Mesothelial cell of epicardium (in vitro differentiated cells): ENCODE results near the gene NDUFV2. TPM values are rescaled to one million over a fixed set of nuclear protein-coding genes. Genes with fewer than 3 reads are reported as not detected.

ENCODE experiments used
- DNase-seq, 2 experiments: peaks; one replicate each; pipeline ENCODE4 v3.0.0; 2021; ENCODE audit warnings: low spot score in 2 of 2; ENCODE audit not compliant: unreplicated experiment in 2 of 2
- H3K27ac Mint-ChIP-seq: 2 replicates; pipeline ENCODE4 v1.8.0; 2021; ENCODE audit warnings: mixed read lengths
- H3K27me3 Mint-ChIP-seq: 2 replicates; pipeline ENCODE4 v1.8.0; 2021; ENCODE audit warnings: low read depth, mixed read lengths
- H3K36me3 Mint-ChIP-seq: 2 replicates; pipeline ENCODE4 v1.8.0; 2021; ENCODE audit warnings: mixed read lengths
- H3K4me1 Mint-ChIP-seq: 2 replicates; pipeline ENCODE4 v1.8.0; 2021; ENCODE audit warnings: mixed read lengths
- H3K4me3 Mint-ChIP-seq: 2 replicates; pipeline ENCODE4 v1.8.0; 2021; ENCODE audit warnings: mild to moderate bottlenecking, moderate library complexity, mixed read lengths
- H3K9me3 Mint-ChIP-seq: 2 replicates; pipeline ENCODE4 v1.8.0; 2021; ENCODE audit warnings: mixed read lengths
- total RNA-seq: library from RNA; stranded (reverse); gene quantifications from 3 replicates; pipeline ENCODE4 v1.2.1, GENCODE V29; 2021
- TF ChIP-seq, protein P1 (sequence below): fragments of 200-600 bp; sonication (generic); IDR thresholded peaks from one replicate; pipeline ENCODE4 v1.5.0; 2021; ENCODE audit warnings: antibody characterized with exemption; ENCODE audit not compliant: unreplicated experiment

NDUFV2 gene
- total RNA-seq, 1 donor from 2014 or later = 106 TPM

DNA sequence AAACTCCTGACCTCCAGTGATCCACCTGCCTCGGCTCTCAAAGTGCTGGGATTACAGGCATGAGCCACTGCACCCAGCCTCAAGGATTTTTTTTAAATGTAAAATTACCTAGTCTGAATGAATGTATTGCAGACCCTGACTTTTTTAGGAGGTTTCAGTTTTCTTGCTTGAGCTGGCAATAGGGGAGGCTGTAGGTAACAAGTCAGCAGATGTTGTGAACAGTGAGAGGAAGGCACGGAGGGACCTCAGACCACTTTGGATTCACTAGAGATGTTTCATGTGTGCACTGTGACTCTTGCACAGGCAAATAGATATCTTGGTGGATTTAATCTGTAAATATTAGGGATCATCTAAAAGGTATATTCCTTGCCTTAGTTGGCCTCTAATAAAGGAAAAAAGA lies 6.4 kb downstream of the NDUFV2 start:
- TF ChIP-seq, protein P1, sequence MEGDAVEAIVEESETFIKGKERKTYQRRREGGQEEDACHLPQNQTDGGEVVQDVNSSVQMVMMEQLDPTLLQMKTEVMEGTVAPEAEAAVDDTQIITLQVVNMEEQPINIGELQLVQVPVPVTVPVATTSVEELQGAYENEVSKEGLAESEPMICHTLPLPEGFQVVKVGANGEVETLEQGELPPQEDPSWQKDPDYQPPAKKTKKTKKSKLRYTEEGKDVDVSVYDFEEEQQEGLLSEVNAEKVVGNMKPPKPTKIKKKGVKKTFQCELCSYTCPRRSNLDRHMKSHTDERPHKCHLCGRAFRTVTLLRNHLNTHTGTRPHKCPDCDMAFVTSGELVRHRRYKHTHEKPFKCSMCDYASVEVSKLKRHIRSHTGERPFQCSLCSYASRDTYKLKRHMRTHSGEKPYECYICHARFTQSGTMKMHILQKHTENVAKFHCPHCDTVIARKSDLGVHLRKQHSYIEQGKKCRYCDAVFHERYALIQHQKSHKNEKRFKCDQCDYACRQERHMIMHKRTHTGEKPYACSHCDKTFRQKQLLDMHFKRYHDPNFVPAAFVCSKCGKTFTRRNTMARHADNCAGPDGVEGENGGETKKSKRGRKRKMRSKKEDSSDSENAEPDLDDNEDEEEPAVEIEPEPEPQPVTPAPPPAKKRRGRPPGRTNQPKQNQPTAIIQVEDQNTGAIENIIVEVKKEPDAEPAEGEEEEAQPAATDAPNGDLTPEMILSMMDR = no peak
- Mint-ChIP-seq H3K36me3 (peaks cover 2% of the 10 kb centered on the region), H3K27ac (peak overlapping the region; percentile 57), H3K27me3 (no peaks in the 10 kb centered on the region), H3K4me3 (no peak overlapping the region), H3K9me3 (no peaks in the 10 kb centered on the region), H3K4me1 (peaks cover 57% of the 10 kb centered on the region)
- DNase-seq = no peak

DNA sequence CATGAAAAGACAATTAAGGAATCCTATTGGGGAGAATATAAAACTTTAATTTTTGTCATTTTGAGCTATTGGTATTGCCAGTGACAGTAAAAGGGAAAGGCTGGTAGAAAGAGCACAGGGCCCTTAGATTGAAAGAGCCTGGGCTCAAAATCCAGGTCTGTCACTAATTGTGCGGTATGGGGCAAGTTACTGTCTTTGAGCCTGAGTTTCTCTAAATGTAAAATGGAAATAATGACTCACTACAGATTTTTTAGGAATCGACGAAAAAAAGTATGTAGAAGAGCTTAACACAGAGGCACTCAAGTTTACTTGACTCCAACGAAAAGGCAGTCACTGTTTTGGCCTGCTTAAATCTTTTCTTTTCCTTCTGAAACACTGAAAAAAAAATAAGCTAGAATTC lies 7.0 kb downstream of the NDUFV2 start:
- H3K9me3 Mint-ChIP-seq = no peaks in the 10 kb centered on the region
- DNase-seq = no peak
- no peak overlapping the region for H3K4me3 Mint-ChIP-seq
- H3K36me3 Mint-ChIP-seq = peaks cover 2% of the 10 kb centered on the region
- TF ChIP-seq, protein P1 = no peak
- H3K27ac Mint-ChIP-seq = peak overlapping the region; percentile 79
- H3K27me3 Mint-ChIP-seq = no peaks in the 10 kb centered on the region
- H3K4me1 Mint-ChIP-seq = peaks cover 51% of the 10 kb centered on the region

DNA sequence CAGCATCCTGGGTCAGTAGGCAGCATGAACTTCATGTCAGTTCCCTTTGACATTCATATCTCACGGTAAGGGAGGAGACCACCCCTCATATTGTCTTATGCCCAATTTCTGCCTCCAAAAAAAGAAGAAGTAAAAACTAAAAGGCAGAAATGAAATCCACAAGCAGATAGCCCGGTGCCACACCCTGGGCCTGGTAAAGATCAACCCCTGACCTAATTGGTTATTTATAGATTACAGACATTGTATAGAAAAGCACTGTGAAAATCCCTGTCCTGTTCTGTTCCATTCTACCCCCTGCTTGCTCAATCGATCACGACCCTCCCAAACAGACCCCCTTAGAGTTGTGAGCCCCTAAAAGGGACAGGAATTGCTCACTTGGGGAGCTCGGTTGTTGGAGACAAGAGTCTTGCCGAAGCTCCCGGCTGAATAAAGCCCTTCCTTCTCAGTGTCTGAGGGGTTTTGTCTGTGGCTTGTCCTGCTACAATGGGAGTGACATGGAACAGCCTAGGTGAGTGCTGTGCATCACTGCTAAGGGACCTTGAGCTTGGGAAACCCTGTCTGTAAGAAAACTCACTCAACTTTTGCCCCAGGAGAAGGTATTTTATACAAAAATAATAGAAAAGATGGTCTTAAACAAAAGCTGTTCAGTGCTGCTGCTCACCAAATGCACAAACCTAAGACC lies 11.1 kb downstream of the NDUFV2 start:
- peaks cover 31% of the 10 kb centered on the region for H3K4me1 Mint-ChIP-seq
- no peak for DNase-seq
- H3K4me3 Mint-ChIP-seq = no peak overlapping the region
- peak overlapping the region; percentile 51 for H3K27ac Mint-ChIP-seq
- no peaks in the 10 kb centered on the region for H3K27me3 Mint-ChIP-seq
- no peaks in the 10 kb centered on the region for H3K9me3 Mint-ChIP-seq
- peaks cover 5% of the 10 kb centered on the region for H3K36me3 Mint-ChIP-seq
- TF ChIP-seq, protein P1 = no peak

DNA sequence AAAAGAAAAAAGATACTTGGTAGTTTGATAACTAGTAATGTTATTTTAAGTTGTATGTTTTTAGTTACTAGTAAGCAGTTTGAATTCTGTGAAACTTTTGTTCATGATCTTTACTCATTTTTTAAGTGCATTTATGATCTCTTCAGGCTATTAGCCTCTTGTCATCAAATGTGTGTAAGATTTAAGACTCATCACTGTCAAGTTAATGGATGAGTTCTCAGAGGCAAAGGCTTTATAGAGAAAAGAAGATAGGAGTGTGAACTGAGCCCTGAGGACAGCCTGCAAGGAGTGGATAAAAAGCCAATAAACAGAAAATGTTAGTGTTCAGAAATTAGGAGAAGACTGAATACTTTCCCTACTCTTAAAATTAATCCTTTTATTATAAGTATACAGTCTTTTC lies 13.5 kb downstream of the NDUFV2 start:
- Mint-ChIP-seq H3K4me1 (peaks cover 17% of the 10 kb centered on the region), H3K36me3 (peaks cover 9% of the 10 kb centered on the region), H3K27ac (peak overlapping the region; percentile 86)

DNA sequence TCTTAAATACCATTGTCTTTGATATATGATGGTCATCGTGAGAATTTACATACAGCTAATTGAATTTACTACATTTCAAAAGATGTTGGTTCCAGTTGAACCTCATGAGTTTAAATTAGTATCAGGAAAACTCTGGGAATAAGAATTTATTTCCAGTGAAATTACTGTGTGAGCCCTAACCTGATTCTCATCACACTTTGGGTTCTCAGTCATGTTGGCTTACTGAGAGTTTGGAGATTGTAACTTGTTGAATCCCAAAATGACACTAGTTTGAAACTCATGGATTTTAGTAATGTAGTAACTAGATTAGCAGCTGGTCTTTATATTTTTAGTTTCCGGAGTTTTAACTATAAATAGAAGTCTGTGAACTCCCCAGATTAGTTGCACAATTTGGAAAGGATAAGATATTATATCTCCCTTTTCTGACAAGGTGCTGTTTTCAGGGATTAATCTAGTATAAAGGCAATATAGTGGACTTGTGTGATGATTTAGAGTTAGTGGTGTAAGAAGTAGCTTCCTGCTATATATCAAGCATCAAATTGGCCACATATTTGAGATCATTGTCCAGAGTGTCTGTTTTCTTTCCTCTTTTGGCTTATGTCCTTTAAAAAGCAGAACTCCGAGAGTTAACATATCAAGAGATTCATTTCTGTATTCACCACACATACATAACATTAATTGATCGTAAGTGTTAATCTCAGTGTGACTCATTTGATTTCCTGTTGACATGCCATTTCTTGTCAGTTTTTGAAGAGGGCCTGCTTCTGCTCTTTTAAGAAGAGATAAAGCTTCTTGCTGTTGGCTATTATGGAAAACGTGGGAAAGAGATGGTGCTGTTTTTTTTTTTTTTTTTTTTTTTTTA lies 15.7 kb downstream of the NDUFV2 start:
- TF ChIP-seq, protein P1 = no peak
- H3K27ac Mint-ChIP-seq = peak overlapping the region; percentile 22
- no peak for DNase-seq
- peaks cover 17% of the 10 kb centered on the region for H3K4me1 Mint-ChIP-seq
- no peaks in the 10 kb centered on the region for H3K27me3 Mint-ChIP-seq
- H3K36me3 Mint-ChIP-seq = peaks cover 7% of the 10 kb centered on the region
- no peak overlapping the region for H3K4me3 Mint-ChIP-seq
- no peaks in the 10 kb centered on the region for H3K9me3 Mint-ChIP-seq

More for the DNA sequence above, 13.5 kb downstream of the NDUFV2 start:
- TF ChIP-seq, protein P1 = no peak
- Mint-ChIP-seq H3K9me3 (no peaks in the 10 kb centered on the region), H3K4me3 (no peak overlapping the region), H3K27me3 (no peaks in the 10 kb centered on the region)
- DNase-seq = no peak
